ENCODE results near the gene STX5.

DNA sequence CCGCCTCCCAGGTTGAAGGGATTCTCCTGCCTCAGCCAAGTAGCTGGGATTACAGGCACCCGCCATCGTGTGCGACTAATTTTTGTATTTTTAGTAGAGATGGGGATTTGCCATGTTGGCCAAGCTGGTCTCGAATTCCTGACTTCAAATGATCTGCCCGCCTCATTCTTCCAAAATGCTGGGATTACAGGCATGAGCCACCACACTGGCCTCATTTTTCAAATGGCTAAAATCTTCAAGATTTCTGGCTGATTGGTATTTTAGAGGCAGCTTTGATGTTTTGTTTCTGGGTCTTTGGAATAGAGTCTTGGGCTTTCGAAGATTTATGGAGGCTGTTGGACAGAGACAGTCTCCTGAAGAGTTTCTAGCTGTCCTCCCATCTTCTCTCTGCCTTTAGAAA lies 43.0 kb upstream of the STX5 start:
- TF ChIP-seq CTCF (IDR thresholded peaks at IDR 0.05) (no peak), POLR2A (IDR thresholded peaks at IDR 0.05; ENCODE audit: low read depth) (no peak), EP300 (IDR thresholded peaks at IDR 0.05) (no peak)
